T-helper 17 cell (primary cell): Measurements from ENCODE around the gene LRCH1. TPM values are rescaled to one million over a fixed set of nuclear protein-coding genes. Genes with fewer than 3 reads are reported as not detected.
A peak's percentile ranks its signal among the peaks of the same experiment; 100 is the strongest.

Experiments used
- ATAC-seq: fragments of 150-1000 bp; cut with Tn5 transposase; 2 replicates; pipeline ENCODE4 v1.10.0; 2021; ENCODE audit warnings: mild to moderate bottlenecking, moderate library complexity
- DNase-seq, 3 donors: peaks; one replicate each; pipeline versions ENCODE4 v3.0.0 to v3.0.0-alpha.2; 2020 to 2021
- H3K9me3 ChIP-seq: one replicate; pipeline ENCODE4 v1.7.0; 2013; ENCODE audit warnings: low read length, mild to moderate bottlenecking; ENCODE audit not compliant: control insufficient read depth, poor library complexity, severe bottlenecking
- H3K27ac Mint-ChIP-seq: one replicate; pipeline ENCODE4 v1.8.0; 2022; ENCODE audit warnings: mild to moderate bottlenecking, moderate library complexity, mixed read lengths
- H3K27me3 Mint-ChIP-seq: one replicate; pipeline ENCODE4 v1.8.0; 2022; ENCODE audit warnings: mixed read lengths
- H3K36me3 Mint-ChIP-seq: one replicate; pipeline ENCODE4 v1.8.0; 2022; ENCODE audit warnings: low read depth, mixed read lengths
- H3K4me1 Mint-ChIP-seq: one replicate; pipeline ENCODE4 v1.8.0; 2022; ENCODE audit warnings: mild to moderate bottlenecking, mixed read lengths
- H3K4me3 Mint-ChIP-seq: one replicate; pipeline ENCODE4 v1.8.0; 2022; ENCODE audit warnings: mild to moderate bottlenecking, moderate library complexity, mixed read lengths
- total RNA-seq, 4 donors: library from RNA in 2 of 4; stranded (reverse) in 2 of 4; gene quantifications; one replicate each; pipeline ENCODE4 v1.2.3 and lab custom pipeline; 2022 to 2026

The LRCH1 gene
- total RNA-seq, 2 donors from 2014 or later, result 18.5 to 19.0 TPM

GRCh38 chr13:46668302-46668720 lies 115.3 kb downstream of the LRCH1 start:
- Mint-ChIP-seq H3K4me1 (peaks cover 31% of the 10 kb centered on the region), H3K4me3 (peak overlapping the region; percentile 87), H3K27me3 (no peaks in the 10 kb centered on the region), H3K27ac (peak overlapping the region; percentile 90), H3K36me3 (peaks cover 5% of the 10 kb centered on the region)
- DNase-seq (no peak), ATAC-seq (peak; percentile 29)
- no peaks in the 10 kb centered on the region for H3K9me3 ChIP-seq

- ATAC-seq, result no peak
- Mint-ChIP-seq H3K36me3 (peaks cover 5% of the 10 kb centered on the region), H3K27ac (peak overlapping the region; percentile 90), H3K4me1 (peaks cover 30% of the 10 kb centered on the region), H3K27me3 (no peaks in the 10 kb centered on the region), H3K4me3 (peak overlapping the region; percentile 74)
- no peak for DNase-seq
- H3K9me3 ChIP-seq, result no peaks in the 10 kb centered on the region
These were observed 116.1 kb downstream of the LRCH1 start for GRCh38 chr13:46668931-46669525.

- Mint-ChIP-seq H3K27ac (no peak overlapping the region), H3K4me3 (no peak overlapping the region), H3K36me3 (peaks cover 5% of the 10 kb centered on the region), H3K27me3 (no peaks in the 10 kb centered on the region), H3K4me1 (peaks cover 19% of the 10 kb centered on the region)
- DNase-seq (no peak), ATAC-seq (no peak)
- H3K9me3 ChIP-seq, result no peaks in the 10 kb centered on the region
These were observed 119.5 kb downstream of the LRCH1 start for GRCh38 chr13:46672338-46673090.

GRCh38 chr13:46675016-46675415 lies 122.0 kb downstream of the LRCH1 start:
- no peak overlapping the region for H3K4me3 Mint-ChIP-seq
- peaks cover 8% of the 10 kb centered on the region for H3K4me1 Mint-ChIP-seq
- H3K9me3 ChIP-seq, result no peaks in the 10 kb centered on the region
- ATAC-seq (no peak), DNase-seq (no peak)
- peaks cover 5% of the 10 kb centered on the region for H3K36me3 Mint-ChIP-seq
- H3K27me3 Mint-ChIP-seq, result no peaks in the 10 kb centered on the region
- H3K27ac Mint-ChIP-seq, result no peak overlapping the region

- no peak overlapping the region for H3K27ac Mint-ChIP-seq
- H3K36me3 Mint-ChIP-seq, result no peaks in the 10 kb centered on the region
- DNase-seq, result no peak
- no peak for ATAC-seq
- peaks cover 5% of the 10 kb centered on the region for H3K4me1 Mint-ChIP-seq
- H3K4me3 Mint-ChIP-seq, result no peak overlapping the region
- no peaks in the 10 kb centered on the region for H3K9me3 ChIP-seq
- no peaks in the 10 kb centered on the region for H3K27me3 Mint-ChIP-seq
These were observed 123.4 kb downstream of the LRCH1 start for GRCh38 chr13:46676378-46676725.

- ATAC-seq (peak; percentile 89), DNase-seq (no peak)
- H3K4me1 Mint-ChIP-seq, result peaks cover 7% of the 10 kb centered on the region
- no peaks in the 10 kb centered on the region for H3K36me3 Mint-ChIP-seq
- H3K27ac Mint-ChIP-seq, result no peak overlapping the region
- H3K9me3 ChIP-seq, result no peaks in the 10 kb centered on the region
- H3K27me3 Mint-ChIP-seq, result no peaks in the 10 kb centered on the region
- H3K4me3 Mint-ChIP-seq, result no peak overlapping the region
These were observed 126.6 kb downstream of the LRCH1 start for GRCh38 chr13:46679369-46680120.

GRCh38 chr13:46682015-46682414 lies 129.0 kb downstream of the LRCH1 start:
- Mint-ChIP-seq H3K27me3 (no peaks in the 10 kb centered on the region), H3K4me3 (no peak overlapping the region), H3K4me1 (peaks cover 10% of the 10 kb centered on the region), H3K36me3 (no peaks in the 10 kb centered on the region), H3K27ac (no peak overlapping the region)
- DNase-seq (no peak), ATAC-seq (no peak)
- no peaks in the 10 kb centered on the region for H3K9me3 ChIP-seq

- Mint-ChIP-seq H3K27ac (no peak overlapping the region), H3K4me1 (peaks cover 12% of the 10 kb centered on the region), H3K36me3 (no peaks in the 10 kb centered on the region), H3K27me3 (no peaks in the 10 kb centered on the region), H3K4me3 (no peak overlapping the region)
- ATAC-seq (no peak), DNase-seq (no peak)
- no peaks in the 10 kb centered on the region for H3K9me3 ChIP-seq
These were observed 129.7 kb downstream of the LRCH1 start for GRCh38 chr13:46682707-46683106.

GRCh38 chr13:46683676-46684260 lies 130.8 kb downstream of the LRCH1 start:
- no peak overlapping the region for H3K4me3 Mint-ChIP-seq
- no peaks in the 10 kb centered on the region for H3K9me3 ChIP-seq
- peaks cover 13% of the 10 kb centered on the region for H3K4me1 Mint-ChIP-seq
- no peaks in the 10 kb centered on the region for H3K36me3 Mint-ChIP-seq
- DNase-seq (no peak), ATAC-seq (no peak)
- no peaks in the 10 kb centered on the region for H3K27me3 Mint-ChIP-seq
- H3K27ac Mint-ChIP-seq, result no peak overlapping the region

GRCh38 chr13:46684287-46685001 lies 131.5 kb downstream of the LRCH1 start:
- DNase-seq (no peak), ATAC-seq (no peak)
- Mint-ChIP-seq H3K36me3 (no peaks in the 10 kb centered on the region), H3K27me3 (no peaks in the 10 kb centered on the region), H3K27ac (no peak overlapping the region), H3K4me3 (no peak overlapping the region), H3K4me1 (peaks cover 13% of the 10 kb centered on the region)
- no peaks in the 10 kb centered on the region for H3K9me3 ChIP-seq

GRCh38 chr13:46685006-46685730 lies 132.2 kb downstream of the LRCH1 start:
- no peaks in the 10 kb centered on the region for H3K9me3 ChIP-seq
- H3K36me3 Mint-ChIP-seq, result no peaks in the 10 kb centered on the region
- no peak for ATAC-seq
- no peaks in the 10 kb centered on the region for H3K27me3 Mint-ChIP-seq
- peaks cover 13% of the 10 kb centered on the region for H3K4me1 Mint-ChIP-seq
- no peak overlapping the region for H3K4me3 Mint-ChIP-seq
- DNase-seq, result no peak
- H3K27ac Mint-ChIP-seq, result no peak overlapping the region

- H3K27me3 Mint-ChIP-seq, result no peaks in the 10 kb centered on the region
- no peaks in the 10 kb centered on the region for H3K9me3 ChIP-seq
- H3K4me1 Mint-ChIP-seq, result peaks cover 13% of the 10 kb centered on the region
- no peaks in the 10 kb centered on the region for H3K36me3 Mint-ChIP-seq
- DNase-seq, result no peak
- no peak overlapping the region for H3K27ac Mint-ChIP-seq
- ATAC-seq, result no peak
- H3K4me3 Mint-ChIP-seq, result no peak overlapping the region
These were observed 133.2 kb downstream of the LRCH1 start for GRCh38 chr13:46686171-46686570.
